NCI-H187 (cell line): Measurements from ENCODE around the gene AMMECR1.

Experiments
- DNase-seq, 2 experiments: peaks; one replicate each; lab custom pipeline; 2025; lab: John Stamatoyannopoulos, UW

Gene AMMECR1

DNA sequence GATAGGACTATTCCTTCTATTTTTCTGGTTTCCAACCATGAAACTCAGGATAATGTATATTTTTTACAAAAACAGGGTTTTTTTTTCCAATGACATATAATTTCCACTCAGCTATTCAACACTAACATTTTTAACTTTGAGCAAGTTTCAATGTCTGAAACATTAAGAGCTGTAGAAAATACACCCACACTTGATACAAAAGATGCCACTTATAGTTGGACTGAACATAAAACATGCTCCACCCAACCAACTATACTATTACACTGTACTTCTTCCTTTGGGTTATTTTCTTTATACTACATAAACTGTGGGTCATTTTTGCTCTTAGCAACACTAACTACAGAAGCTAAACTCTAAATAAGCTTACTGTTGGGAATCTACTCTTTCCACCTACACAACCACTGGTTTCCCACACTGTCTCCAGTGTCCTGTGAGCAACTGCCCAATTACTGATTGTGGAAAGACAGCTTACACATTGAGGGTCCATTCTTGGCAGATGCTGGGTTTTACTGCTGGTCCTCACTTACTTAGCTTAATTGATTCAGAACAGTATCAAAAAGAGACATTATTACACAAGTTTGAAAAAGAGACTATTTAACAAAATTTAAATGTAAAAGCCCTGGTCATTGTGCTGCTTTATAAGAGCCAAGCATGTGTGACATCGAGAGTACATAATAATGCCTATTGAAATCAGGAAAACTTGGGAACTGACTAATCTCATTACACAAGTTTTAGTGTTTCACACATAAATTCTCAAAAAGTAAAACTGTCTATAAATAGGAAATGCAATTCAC lies 6.3 kb downstream of the AMMECR1 start:
- no peak for DNase-seq

DNA sequence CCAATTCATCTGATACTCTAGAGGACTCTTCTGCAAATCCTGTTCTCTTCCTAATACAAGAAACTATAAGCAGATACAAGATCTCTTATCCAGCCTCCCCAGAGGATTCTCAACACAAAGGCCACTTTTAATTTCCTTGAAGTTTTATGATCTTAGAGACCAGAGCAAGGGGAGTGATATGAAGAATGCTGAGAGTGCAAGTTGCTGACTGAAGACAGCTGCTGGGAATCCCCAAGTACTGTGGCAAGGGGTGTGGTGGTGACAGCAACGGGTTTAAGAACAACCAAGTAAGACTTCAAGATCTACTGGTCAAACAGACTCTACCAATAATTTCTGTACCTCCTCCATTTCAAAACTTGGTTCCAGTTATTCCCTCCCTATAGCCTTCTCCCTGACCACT lies 7.0 kb downstream of the AMMECR1 start:
- no peak for DNase-seq

DNA sequence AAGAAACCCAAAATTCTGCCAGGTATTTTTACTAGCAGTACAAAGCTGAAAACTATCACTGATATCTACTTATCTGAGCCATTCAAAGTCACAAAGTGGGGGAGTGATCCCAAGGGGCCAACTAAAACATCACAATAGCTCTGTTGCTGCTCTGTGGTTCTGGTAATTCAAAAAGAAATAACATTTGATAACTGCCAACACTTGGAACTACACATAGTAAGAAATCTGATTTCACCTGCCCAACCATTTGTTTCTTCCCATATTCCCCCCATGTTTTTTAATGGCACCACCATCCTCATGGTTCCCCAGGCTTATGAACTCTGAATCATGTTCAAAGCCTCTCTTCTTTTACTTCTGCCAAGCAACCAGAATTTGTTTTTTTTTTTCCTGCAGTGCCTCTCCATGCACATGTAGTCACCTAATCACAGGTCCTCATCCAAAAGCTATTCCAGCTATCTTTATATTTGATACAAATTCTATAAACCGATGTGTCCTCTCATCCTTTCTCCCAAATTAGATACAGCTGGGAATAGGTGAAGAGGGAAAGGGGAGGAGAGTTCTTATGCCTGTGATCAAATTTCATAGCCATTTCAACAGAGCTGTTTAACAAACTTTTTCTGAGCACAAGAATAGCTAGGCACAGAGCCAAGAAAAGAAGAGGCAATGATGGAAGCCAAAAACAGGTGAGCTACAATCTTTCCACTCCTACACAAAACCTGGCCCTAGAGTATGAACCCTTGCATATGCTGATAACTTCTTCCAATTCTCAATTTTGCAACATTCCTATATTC lies 7.7 kb downstream of the AMMECR1 start:
- DNase-seq: peak in 1 of 2 experiments; percentile 24

GRCh38 chrX:110308220-110308619 lies 9.7 kb downstream of the AMMECR1 start:
- DNase-seq: no peak

- no peak for DNase-seq
These were observed 13.0 kb downstream of the AMMECR1 start for GRCh38 chrX:110304884-110305283.

DNA sequence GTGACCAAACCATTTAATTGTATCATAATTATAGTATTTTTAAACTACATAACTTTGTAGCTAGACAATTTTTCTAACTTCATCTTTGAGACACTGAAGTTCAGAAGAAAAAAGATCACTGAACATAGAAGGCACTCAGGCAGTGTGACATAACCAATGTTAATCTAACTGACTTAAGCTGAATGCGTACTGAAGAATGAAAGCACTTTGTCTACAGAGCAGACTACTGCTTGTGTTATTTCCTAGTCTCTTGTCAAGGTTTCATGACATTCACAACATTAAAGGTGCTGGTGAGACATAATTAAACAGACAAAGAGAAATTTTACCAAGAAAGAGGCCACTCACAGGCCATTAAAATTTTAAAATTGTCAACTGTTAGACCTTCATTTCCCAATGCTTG lies 13.5 kb downstream of the AMMECR1 start:
- no peak for DNase-seq

DNA sequence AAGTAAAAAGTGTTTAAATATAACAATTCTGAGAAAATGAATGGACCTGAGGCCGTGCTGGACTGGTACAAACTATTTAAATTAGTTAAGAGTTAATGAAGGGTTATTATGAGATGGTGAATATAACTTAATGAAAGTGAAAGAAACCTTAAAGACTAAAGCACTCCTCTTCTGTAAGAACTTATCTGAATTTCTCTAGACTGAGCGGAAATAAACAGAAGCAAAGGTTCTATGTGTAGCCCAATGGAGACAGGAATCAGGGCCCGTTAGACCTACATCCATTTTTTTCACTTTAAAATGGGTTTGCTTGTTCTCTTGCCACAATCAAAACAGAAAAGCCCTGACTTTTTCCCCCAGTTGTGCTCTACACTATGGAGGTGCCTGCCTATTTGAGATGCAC lies 14.9 kb downstream of the AMMECR1 start:
- DNase-seq: no peak

DNA sequence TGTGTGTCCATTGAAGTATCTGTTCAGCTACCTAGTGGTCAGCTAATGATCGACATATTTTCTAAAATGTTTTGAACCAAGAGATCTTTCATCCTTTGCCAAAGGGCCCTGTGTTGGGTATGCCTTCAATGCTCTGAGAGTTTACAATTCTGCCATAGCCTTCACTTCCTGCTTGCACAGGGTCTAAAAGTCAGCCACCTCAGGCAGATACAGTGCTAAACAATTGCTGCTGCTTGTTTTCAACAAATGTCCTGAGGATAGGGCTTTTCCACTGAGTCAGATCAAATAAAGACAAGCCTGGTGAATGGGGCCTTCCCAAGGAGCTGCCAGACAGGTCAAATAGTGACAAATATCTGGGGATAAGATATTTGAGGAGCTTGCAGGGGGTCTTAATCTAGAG lies 16.7 kb downstream of the AMMECR1 start:
- no peak for DNase-seq

DNA sequence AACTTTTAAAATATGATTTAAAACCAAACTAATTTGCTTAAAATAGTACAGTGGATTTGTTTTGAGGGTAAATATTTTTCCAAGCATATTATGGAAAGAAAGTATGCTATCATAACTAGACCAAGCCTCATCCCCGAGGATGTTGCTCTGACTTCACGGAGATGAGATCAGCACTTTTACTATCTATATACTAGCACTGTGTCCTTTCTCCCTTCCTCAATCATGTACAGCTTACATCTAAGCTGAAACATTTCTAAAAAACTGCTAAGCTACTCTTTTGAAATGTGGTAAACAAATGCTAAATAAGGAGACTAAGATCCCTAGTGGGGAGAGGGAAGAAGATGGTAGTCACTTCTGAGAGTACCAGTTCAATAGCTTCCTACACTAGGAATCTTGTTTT lies 23.8 kb downstream of the AMMECR1 start:
- no peak for DNase-seq

GRCh38 chrX:110293658-110294057 lies 24.2 kb downstream of the AMMECR1 start:
- no peak for DNase-seq

- DNase-seq: no peak
These were observed 30.3 kb downstream of the AMMECR1 start for GRCh38 chrX:110287605-110288004.

DNA sequence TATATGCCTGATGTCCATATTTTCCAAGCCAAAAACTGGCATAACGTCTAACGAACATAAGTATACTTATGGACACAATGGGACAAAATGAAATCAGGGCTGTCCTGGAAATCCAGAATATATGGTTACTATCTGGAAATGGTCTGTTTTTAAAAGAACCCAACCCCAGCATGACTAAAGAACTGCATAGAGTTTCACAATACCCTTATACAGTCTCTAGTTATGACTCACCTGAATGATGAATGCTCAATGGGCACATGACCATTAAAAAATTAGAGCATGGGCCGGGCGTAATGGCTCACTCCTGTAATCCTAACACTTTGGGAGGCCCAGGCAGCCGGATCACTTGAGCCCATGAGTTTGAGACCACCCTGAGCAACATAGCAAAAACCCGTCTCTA lies 31.8 kb downstream of the AMMECR1 start:
- no peak for DNase-seq

- no peak for DNase-seq
These were observed 33.7 kb downstream of the AMMECR1 start for GRCh38 chrX:110284159-110284558.

DNA sequence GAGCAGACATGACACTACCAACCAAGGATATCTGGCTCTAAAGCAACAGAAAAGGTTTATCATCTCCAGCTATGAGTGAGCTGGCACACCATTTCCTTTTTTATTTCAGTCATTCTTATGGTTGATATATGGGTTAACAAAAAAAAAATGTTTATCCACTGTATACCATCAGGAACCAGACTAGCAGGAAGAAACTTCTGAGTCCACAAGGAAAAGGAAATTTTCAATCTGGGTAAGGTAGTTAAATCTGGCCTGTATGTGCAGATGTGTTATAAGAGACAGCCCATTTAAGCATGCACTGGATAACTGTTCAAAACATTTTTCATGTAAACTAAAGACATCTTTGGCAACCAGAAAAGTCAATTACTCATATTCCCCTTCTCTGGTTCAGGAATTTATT lies 35.0 kb downstream of the AMMECR1 start:
- DNase-seq: no peak

- DNase-seq: no peak
These were observed 36.5 kb downstream of the AMMECR1 start for GRCh38 chrX:110281377-110281776.

DNA sequence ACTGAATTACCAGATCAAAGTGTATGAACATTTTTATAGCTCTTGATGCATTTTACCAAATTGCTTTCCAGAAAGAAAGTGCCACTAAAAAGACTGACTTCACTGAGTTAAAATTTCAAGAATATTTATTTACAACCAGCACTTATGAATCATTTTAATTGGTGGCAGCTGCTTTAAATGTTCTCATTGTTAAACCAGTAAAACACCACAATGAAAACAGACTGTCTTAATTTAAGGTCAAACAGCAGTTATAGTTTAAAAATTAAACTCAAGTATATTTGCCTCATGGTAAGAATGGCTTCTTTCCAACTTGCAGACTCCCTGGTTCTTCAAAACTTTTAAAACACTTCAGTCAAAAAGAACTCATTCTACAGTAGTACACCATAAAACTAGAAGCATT lies 36.9 kb downstream of the AMMECR1 start:
- no peak for DNase-seq

GRCh38 chrX:110277609-110278008 lies 40.3 kb downstream of the AMMECR1 start:
- no peak for DNase-seq

DNA sequence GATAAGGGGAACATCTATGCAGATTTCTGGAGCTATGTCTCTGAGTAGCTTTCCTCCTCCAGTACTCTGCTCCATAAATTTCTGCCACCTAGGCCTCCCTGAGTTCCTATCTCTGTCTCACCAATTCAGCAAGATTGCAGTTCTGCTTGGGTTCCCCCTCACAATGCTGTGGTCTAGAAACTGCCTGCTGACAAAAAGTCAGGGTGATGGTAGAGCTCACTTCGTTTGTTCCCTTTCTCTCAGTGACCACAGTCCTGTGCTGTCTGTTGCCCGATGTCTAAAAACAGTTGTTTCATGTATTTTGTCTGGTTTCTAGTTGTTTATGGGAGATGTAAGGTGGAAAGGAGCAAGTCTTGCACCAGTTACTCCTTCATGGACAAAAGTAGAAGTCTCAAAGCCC lies 41.1 kb downstream of the AMMECR1 start:
- DNase-seq: no peak

DNA sequence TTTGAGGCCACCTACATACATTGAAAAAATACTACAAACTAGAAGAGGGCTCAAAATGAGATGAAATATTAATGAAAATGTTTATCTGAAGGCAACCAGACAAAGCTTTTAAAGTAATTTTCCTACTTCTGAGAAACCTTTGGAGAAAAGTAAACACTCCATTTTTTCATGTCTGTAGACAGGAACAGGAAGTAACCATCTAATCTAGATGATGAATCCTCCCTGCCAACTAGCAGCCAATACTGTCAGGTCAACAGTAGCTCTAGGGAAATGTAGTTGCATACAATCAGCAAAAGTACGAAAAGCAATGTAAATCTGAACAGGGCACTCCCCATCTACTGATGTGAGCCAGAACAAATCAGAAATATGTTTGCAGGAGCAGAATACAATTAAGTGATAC lies 49.0 kb downstream of the AMMECR1 start:
- no peak for DNase-seq

GRCh38 chrX:110268395-110268794 lies 49.5 kb downstream of the AMMECR1 start:
- DNase-seq: no peak

DNA sequence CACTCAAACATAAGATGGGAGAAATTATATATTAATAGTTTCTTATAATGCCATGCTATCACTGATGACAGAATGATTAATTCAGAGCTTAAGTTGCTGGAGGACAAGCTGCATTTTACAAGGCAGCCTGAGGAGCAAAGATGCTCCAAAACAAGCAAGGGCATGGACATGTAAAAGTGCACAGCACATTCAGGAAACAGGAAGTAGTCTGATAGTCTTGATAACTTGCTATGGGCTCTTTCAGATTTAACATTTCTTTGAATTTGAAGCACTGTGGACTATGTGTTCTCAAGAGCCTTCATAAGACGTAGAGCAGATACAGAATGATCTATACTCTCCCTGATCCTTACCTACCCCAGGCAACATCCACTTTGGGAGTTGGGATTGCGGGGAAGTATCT lies 50.0 kb downstream of the AMMECR1 start:
- no peak for DNase-seq

- DNase-seq: no peak
These were observed 52.2 kb downstream of the AMMECR1 start for GRCh38 chrX:110265661-110266060.

GRCh38 chrX:110259117-110259516 lies 58.8 kb downstream of the AMMECR1 start:
- no peak for DNase-seq

DNA sequence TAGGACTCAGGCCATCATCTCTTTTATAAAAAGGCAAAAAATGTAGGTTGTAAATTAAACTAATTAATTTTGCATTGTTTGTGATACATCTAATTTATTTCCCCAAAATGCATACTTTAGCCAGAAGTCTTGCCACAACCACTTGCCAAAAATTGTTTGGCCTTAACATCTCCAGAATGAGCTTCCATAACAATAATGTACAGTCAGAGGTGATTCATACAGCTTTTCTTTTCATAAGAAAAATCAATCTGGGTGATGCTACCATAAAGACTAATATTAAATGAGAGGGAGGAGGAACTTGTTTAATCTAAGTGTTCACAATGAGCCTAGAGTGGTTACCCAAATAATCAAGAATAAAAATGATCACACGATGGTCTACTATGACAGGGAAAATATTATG lies 59.3 kb downstream of the AMMECR1 start:
- no peak for DNase-seq
